GM23248 (cell line): ENCODE data around the gene CLDN18. TPM values are rescaled to one million over a fixed set of nuclear protein-coding genes. Genes with fewer than 3 reads are reported as not detected.

Source experiments
- DNase-seq: peaks from one replicate; pipeline ENCODE4 v3.0.0-alpha.2; 2015
- H2AFZ ChIP-seq: fragments of 200-600 bp; sonication (generic); 2 replicates; pipeline ENCODE4 v1.6.1; 2016; ENCODE audit warnings: antibody characterized with exemption
- H3F3A ChIP-seq: fragments of 200-600 bp; sonication (generic); 2 replicates; pipeline ENCODE4 v1.6.1; 2016; ENCODE audit warnings: mild to moderate bottlenecking, antibody characterized with exemption, mixed run types; ENCODE audit not compliant: insufficient read depth
- H3K27ac ChIP-seq: fragments of 200-600 bp; sonication (generic); 2 replicates; pipeline ENCODE4 v1.5.1; 2016; ENCODE audit warnings: mild to moderate bottlenecking
- H3K27me3 ChIP-seq: fragments of 200-600 bp; sonication (generic); replicated peaks from 2 replicates; pipeline ENCODE4 v1.6.1; 2016; ENCODE audit warnings: mild to moderate bottlenecking; ENCODE audit not compliant: insufficient read depth
- H3K36me3 ChIP-seq: fragments of 200-600 bp; sonication (generic); 2 replicates; pipeline ENCODE4 v1.6.1; 2016; ENCODE audit warnings: low read depth, mild to moderate bottlenecking
- H3K4me1 ChIP-seq: fragments of 200-600 bp; sonication (generic); 2 replicates; pipeline ENCODE4 v1.6.1; 2016; ENCODE audit warnings: mild to moderate bottlenecking; ENCODE audit not compliant: insufficient read depth
- H3K4me2 ChIP-seq: fragments of 200-600 bp; sonication (generic); one replicate; pipeline ENCODE4 v1.6.1; 2016; ENCODE audit warnings: mild to moderate bottlenecking; ENCODE audit not compliant: unreplicated experiment
- H3K4me3 ChIP-seq: fragments of 200-600 bp; sonication (generic); 2 replicates; pipeline ENCODE4 v1.5.1; 2016; ENCODE audit warnings: mild to moderate bottlenecking
- H3K79me2 ChIP-seq: fragments of 200-600 bp; sonication (generic); 2 replicates; pipeline ENCODE4 v1.6.1; 2016; ENCODE audit warnings: mild to moderate bottlenecking; ENCODE audit not compliant: insufficient read depth
- H3K9ac ChIP-seq: fragments of 200-600 bp; sonication (generic); 2 replicates; pipeline ENCODE4 v1.6.1; 2016; ENCODE audit warnings: mild to moderate bottlenecking
- H3K9me2 ChIP-seq: fragments of 200-600 bp; sonication (generic); 2 replicates; pipeline ENCODE4 v1.6.1; 2016; ENCODE audit warnings: mixed run types, mild to moderate bottlenecking, moderate library complexity; ENCODE audit not compliant: insufficient read depth
- H3K9me3 ChIP-seq: fragments of 200-600 bp; sonication (generic); one replicate; pipeline ENCODE4 v1.6.1; 2017; ENCODE audit warnings: low read depth
- H4K20me1 ChIP-seq: fragments of 200-600 bp; sonication (generic); 2 replicates; pipeline ENCODE4 v1.6.0; 2016; ENCODE audit not compliant: insufficient read depth
- EZH2 ChIP-seq: fragments of 200-600 bp; sonication (generic); IDR thresholded peaks from 2 replicates; pipeline ENCODE4 v1.6.1; 2018; ENCODE audit warnings: antibody characterized with exemption, mild to moderate bottlenecking; ENCODE audit not compliant: insufficient read depth, poor library complexity, severe bottlenecking
- EZH2phosphoT487 ChIP-seq: fragments of 200-600 bp; sonication (generic); IDR thresholded peaks from 2 replicates; pipeline ENCODE4 v1.6.1; 2018; ENCODE audit warnings: antibody characterized with exemption, moderate library complexity, mild to moderate bottlenecking, low read depth; ENCODE audit not compliant: insufficient read depth
- WGBS, 2 experiments: methylation state at CpG; one replicate each; pipeline ENCODE4 v1.1.6; 2015 to 2017; ENCODE audit warnings: low lambda C conversion rate in 2 of 2, low coverage in 1 of 2; ENCODE audit errors: missing lambda C conversion rate in 2 of 2; 5-methylcytosine and 5-hydroxymethylcytosine counted together
- in situ Hi-C: fragments of 300-500 bp; cut with MboI; formaldehyde crosslinking; loops from 2 replicates; pipeline ENCODE4 v1.15.0; 2020
- polyA plus RNA-seq: library from polyadenylated mRNA; unstranded; fragments of >200 nt; fragmentation: Nextera tagmentation; extraction: Ambion mirVana; gene quantifications from 2 replicates; pipeline ENCODE4 v1.2.1, GENCODE V29; 2016
- total RNA-seq: library from RNA; depleted of rRNA; stranded (reverse); fragments of >200 nt; shearing (Covaris generic); gene quantifications from 2 replicates; pipeline ENCODE4 v1.2.3, GENCODE V29; 2014

Gene CLDN18
- total and polyA plus RNA-seq, 2 experiments from 2014 or later, result 0.18 TPM; not detected in 1

GRCh38 chr3:138066972-138067371 lies 57.0 kb downstream of the CLDN18 start:
- Histone ChIP-seq H3K9me3 (no peaks in the 10 kb centered on the region), H2AFZ (no peak overlapping the region), H3K27me3 (no peaks in the 10 kb centered on the region), H3K4me2 (no peak overlapping the region), H3K9ac (no peak overlapping the region), H3F3A (0 out of 2 replicates have a peak, but pooled peaks cover 11% of the 10 kb centered on the region), H3K4me3 (no peak overlapping the region), H3K9me2 (no peaks in the 10 kb centered on the region), H4K20me1 (no peaks in the 10 kb centered on the region), H3K79me2 (0 out of 2 replicates have a peak, but pooled peaks cover 6% of the 10 kb centered on the region), H3K27ac (no peak overlapping the region), H3K4me1 (peaks cover 8% of the 10 kb centered on the region; the same call in 1 of the 2 replicates), H3K36me3 (peaks cover 45% of the 10 kb centered on the region)
- DNase-seq, result no peak
- 95 to 97% methylated on average over 3 of the region's 3 CpGs for whole genome bisulfite sequencing, 2 experiments
- TF ChIP-seq EZH2phosphoT487, result no peak
- no peak for TF ChIP-seq EZH2
- in situ Hi-C loops, result no loop called here

- Histone ChIP-seq H2AFZ (no peak overlapping the region), H3K9ac (no peak overlapping the region), H3K9me2 (no peaks in the 10 kb centered on the region), H3K4me3 (no peak overlapping the region), H3K79me2 (peaks cover 13% of the 10 kb centered on the region), H3K27me3 (no peaks in the 10 kb centered on the region), H3K4me1 (peaks cover 9% of the 10 kb centered on the region; the same call in 1 of the 2 replicates), H4K20me1 (no peaks in the 10 kb centered on the region), H3K27ac (no peak overlapping the region), H3F3A (0 out of 2 replicates have a peak, but pooled peaks cover 5% of the 10 kb centered on the region), H3K9me3 (no peaks in the 10 kb centered on the region), H3K4me2 (no peak overlapping the region), H3K36me3 (peaks cover 44% of the 10 kb centered on the region)
- TF ChIP-seq EZH2 (no peak), EZH2phosphoT487 (no peak)
- no peak for DNase-seq
- 82% methylated on average over 8 of the region's 8 CpGs for WGBS, 2 experiments
- in situ Hi-C loops, result no loop called here
Observed at GRCh38 chr3:138068046-138068445, 58.1 kb downstream of the CLDN18 start.

GRCh38 chr3:138068579-138069174 lies 58.7 kb downstream of the CLDN18 start:
- Histone ChIP-seq H3K9ac (no peak overlapping the region), H3K79me2 (peaks cover 19% of the 10 kb centered on the region), H3K4me1 (peaks cover 9% of the 10 kb centered on the region; the same call in 1 of the 2 replicates), H3K4me3 (no peak overlapping the region), H3K4me2 (no peak overlapping the region), H3K9me2 (no peaks in the 10 kb centered on the region), H3F3A (0 out of 2 replicates have a peak, but pooled peaks cover 5% of the 10 kb centered on the region), H3K9me3 (no peaks in the 10 kb centered on the region), H4K20me1 (no peaks in the 10 kb centered on the region), H2AFZ (no peak overlapping the region), H3K27ac (no peak overlapping the region), H3K27me3 (no peaks in the 10 kb centered on the region), H3K36me3 (peaks cover 37% of the 10 kb centered on the region)
- 23 to 26% methylated on average over 14 of the region's 14 CpGs for WGBS, 2 experiments
- TF ChIP-seq EZH2phosphoT487 (no peak), EZH2 (no peak)
- peak; percentile 82 for DNase-seq
- in situ Hi-C loops, result no loop called here

- Histone ChIP-seq H3K4me3 (no peak overlapping the region), H3K9me2 (no peaks in the 10 kb centered on the region), H3K9ac (no peak overlapping the region), H3K36me3 (peaks cover 34% of the 10 kb centered on the region), H4K20me1 (no peaks in the 10 kb centered on the region), H3K27ac (no peak overlapping the region), H3F3A (0 out of 2 replicates have a peak, but pooled peaks cover 5% of the 10 kb centered on the region), H2AFZ (no peak overlapping the region), H3K4me1 (peaks cover 9% of the 10 kb centered on the region; the same call in 1 of the 2 replicates), H3K4me2 (no peak overlapping the region), H3K79me2 (peaks cover 31% of the 10 kb centered on the region), H3K27me3 (no peaks in the 10 kb centered on the region), H3K9me3 (no peaks in the 10 kb centered on the region)
- TF ChIP-seq EZH2phosphoT487 (no peak), EZH2 (no peak)
- WGBS, 2 experiments, result 84 to 85% methylated on average over 4 of the region's 4 CpGs
- DNase-seq, result no peak
- in situ Hi-C loops, result no loop called here
Observed at GRCh38 chr3:138070006-138070405, 60.0 kb downstream of the CLDN18 start.
